HG03342 (cell line): Measurements from ENCODE around the gene MXI1.
"Not testable (repeated sequence)": the region's sequence is repeated elsewhere in the genome, so short reads cannot be mapped to it uniquely, and the experiment has no call there.

Source experiments
- ATAC-seq: cut with Tn5 transposase; IDR thresholded peaks from one replicate; pipeline ENCODE4 v1.9.1; 2021; ENCODE audit warnings: mild to moderate bottlenecking, moderate library complexity; ENCODE audit not compliant: unreplicated experiment

Gene MXI1

DNA sequence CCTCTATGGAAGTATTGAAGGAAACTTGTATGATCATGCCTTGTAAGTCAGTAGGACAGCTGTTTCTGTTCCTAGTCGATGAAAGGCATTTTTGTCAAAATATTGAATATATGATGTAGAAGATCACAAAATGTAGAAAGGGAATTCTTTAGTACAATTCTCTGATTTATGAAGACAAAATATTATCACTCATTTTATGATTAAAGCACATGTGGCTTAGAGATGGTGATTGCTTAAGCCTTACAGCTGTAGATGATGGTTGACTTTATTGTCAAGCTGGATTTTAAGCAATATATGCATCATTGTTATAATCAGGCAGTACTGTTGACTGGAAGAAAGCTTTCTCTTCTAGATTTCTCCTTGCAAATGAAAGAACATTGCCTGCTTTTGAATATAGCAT lies 26.4 kb downstream of the MXI1 start:
- ATAC-seq: no peak

DNA sequence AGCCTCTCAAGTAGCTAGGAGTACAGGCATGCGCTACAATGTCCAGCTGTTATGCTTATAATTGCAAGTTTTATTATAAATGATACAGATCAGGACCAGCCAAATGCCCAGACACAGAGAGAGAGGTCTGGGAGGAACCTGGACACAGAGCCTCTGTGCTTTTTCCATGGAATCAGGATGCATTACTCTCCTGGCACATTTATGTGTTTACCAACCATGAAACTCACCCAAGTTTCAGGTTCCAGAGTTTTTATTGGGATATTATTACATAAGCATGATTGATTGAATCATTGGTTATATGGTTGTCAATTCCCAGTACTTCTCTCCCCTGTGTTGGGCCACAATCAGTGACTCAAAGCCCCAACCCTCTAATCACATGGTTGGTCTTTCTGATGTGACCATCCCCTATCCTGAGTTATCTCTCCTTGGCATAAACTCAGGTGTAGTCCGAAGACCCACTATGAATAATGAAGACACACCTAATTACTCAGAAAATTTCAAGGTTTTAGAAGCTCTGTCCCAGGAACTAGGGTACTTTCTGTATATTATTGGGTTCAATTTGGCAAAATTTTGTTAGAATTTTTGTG lies 30.6 kb downstream of the MXI1 start:
- ATAC-seq: no peak

DNA sequence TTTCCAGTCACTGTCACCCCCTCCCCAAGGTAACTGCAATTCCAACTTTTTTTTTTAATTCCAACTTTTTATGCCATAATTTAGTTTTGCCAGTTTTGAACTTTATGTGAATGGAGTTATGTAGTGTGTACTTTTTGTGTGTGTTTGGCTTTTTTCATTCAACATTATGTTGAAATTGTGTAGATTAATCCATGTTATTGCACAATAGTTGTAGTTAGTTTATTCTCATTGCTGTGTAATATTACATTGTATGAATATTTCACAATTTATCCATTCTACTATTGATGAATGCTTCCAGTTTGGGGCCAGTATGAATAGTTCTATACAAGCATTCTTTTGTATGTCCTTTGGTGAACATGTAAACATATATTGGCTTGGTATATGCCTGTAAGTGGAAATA lies 32.5 kb downstream of the MXI1 start:
- no peak for ATAC-seq

DNA sequence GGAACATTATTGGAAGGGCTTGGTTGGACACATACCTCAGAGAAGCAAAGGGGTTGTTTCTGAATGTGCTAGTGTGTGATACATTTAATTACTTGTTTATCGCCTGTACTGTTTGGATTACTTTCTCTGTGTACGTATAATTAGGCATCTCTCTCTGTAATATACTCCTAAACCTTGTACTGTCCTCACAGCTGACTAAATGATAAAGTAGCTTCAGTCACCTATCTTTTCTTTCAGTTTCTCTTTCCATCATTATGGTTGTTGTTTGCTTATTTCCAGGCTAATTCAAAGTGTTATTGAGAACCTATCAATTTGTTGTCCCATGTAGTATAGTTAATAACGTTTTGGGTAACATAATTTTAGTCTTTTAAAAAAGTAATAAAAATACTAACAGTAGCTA lies 34.0 kb downstream of the MXI1 start:
- ATAC-seq: no peak

DNA sequence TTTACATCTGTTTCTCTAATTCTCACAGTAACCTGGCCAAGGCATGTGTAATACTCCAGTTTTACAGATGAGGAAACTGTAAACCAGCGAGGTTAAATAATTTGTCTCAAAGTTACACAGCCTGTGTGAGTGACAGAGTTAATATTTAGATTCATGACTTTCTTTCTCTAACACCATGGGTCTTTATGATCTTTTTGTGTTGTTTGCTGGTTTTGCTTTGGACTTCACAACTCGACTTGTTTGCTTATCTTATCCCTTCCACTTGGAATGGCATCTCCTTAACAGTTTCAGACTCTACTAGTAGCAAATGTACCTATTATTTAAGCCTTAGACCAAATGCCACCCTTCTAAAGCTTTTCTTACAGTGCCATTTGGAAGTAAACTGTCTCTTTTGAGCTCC lies 34.4 kb downstream of the MXI1 start:
- ATAC-seq: no peak

DNA sequence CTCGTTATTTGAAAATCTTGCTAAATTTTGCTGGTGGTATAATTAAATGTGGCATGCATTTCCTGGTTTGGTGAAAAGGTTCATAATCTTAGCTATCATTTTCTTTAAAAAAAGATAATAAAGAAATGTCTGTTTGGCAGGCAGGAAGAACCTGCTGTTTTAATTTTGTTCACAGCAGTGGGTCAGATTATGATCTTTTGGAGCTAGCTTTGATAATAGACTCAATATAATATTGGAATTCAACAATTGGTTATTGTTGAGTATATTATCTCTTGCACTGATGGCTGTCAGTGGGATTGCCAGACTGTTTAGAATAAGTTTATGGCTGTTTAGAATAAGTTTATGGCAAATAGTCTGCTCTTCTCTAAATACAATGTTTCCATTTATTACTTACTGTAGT lies 35.1 kb downstream of the MXI1 start:
- ATAC-seq: no peak

DNA sequence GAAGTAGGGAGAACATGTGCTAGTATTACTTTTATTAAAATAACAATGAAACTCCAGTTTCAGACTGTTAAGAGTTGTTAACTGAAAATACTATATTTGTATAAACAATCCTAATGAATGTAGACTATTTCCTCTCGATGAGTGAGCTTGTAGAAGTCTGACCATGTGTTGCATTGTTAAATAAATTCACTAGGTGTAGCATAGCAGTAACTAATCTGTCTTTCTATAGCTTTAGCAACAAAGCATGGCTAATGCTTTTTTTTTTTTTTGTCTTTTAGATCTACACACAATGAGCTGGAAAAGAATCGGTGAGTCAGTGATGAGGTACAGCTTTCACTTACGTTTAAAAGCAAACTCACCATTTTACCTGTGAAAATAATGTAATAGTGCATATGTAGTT lies 37.1 kb downstream of the MXI1 start:
- no peak for ATAC-seq

DNA sequence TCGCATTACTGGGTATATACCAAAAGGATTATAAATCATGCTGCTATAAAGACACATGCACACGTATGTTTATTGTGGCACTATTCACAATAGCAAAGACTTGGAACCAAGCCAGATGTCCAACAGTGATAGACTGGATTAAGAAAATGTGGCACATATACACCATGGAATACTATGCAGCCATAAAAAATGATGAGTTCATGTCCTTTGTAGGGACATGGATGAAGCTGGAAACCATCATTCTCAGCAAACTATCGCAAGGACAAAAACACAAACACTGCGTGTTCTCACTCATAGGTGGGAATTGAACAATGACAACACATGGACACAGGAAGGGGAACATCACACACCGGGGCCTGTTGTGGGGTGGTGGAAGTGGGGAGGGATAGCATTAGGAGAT lies 40.4 kb downstream of the MXI1 start:
- not testable (repeated sequence) for ATAC-seq

DNA sequence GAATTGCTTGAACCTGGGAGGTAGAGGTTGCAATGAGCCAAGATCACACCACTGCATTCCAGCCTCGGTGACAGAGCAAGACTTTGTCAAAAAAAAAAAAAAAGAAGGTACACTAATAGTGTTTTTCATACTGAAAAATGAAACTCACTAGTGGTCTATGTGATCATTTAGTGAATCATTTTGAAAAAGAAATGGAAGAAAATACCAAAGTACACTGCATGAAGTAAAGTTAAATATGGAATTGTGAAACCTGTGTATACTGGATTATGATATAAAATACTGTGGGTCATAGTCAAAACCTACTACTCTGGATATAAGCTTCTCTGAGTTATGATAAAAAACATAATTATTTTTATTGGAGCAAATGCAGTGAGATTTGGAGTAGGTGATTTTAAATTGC lies 42.1 kb downstream of the MXI1 start:
- peak; percentile 64 for ATAC-seq

DNA sequence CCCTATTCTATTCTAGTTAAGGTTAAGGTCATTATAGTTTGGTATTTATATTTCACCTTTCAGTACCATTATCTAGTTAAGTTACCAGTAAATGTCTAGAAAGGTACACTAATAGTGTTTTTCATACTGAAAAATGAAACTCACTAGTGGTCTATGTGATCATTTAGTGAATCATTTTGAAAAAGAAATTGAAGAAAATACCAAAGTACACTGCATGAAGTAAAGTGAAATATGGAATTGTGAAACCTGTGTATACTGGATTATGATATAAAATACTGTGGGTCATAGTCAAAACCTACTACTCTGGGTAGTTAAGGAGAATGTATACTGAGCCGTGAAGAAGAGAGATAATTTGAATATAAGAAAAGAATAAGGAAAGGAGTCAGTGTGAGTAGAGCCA lies 44.0 kb downstream of the MXI1 start:
- ATAC-seq: peak; percentile 87

DNA sequence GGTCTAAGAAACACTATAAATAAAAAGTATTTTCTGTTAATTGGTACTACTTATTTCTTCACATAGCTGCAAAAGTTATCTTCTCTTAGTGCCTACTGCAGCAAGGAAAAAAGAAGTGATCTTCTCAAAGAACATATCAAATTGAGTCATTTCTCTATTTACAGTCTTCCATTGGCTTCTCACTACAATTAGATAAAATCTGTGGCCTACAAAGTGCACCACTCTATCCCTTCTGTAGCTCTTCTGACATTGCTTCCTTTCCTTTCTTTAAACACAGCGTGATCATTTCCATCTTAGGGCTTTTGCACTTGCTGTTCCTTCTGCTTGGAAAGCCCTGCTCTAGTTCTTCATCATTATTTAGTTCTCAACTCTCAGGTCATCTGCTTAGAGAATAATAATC lies 44.7 kb downstream of the MXI1 start:
- no peak for ATAC-seq

DNA sequence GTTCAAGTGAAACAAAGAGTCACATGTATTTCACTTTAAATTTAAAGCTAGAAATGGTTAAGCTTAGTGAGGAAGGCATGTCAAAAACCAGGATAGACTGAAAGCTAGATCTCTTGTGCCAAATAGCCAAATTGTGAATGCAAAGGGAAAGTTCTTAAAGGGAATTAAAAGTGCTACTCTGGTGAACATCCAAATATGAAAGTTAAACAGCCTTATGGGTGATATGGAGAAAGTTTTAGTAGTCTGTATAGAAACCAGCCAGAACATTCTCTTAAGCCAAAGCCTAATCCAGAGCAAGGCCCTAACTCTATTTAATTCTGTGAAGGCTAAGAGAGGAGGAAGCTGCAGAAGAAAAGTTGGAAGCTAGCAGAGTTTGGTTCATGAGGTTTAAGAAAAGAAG lies 47.1 kb downstream of the MXI1 start:
- ATAC-seq: no peak

DNA sequence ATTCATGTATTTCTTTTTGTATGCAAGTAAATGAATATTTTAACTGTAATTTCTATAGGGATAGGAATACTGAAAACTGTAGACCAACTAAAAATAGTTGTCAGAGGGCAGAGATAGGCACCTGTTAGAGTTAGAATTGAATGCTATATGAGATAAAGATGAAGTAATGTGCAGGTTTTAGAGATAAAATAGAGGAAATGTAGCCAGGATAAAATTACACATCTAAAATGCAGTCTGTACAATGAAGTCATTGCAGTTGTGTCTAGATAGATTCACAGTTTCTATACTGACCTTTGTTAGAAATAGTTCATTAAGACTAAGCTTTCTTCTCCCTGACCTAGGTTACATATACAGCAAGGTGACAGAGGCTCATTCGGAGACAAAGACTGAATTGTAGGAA lies 51.1 kb downstream of the MXI1 start:
- ATAC-seq: no peak

DNA sequence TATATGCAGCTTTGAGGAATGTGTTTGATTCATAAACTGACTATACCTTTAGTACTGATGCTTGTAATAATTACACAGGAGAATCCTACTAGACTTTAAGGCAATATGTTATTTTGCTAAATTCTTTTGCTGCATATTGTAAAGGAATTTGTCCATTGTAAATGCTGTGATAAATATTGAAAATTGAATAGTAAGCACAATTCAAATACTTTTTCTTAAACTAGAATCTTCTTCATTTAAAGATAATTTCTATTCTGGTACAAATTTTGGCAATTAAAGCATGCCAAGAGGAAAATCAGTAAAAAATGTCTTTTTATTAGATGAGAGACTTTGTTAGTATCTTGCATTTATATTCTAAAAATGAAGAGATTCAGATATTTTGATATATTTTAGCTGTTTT lies 51.9 kb downstream of the MXI1 start:
- no peak for ATAC-seq

DNA sequence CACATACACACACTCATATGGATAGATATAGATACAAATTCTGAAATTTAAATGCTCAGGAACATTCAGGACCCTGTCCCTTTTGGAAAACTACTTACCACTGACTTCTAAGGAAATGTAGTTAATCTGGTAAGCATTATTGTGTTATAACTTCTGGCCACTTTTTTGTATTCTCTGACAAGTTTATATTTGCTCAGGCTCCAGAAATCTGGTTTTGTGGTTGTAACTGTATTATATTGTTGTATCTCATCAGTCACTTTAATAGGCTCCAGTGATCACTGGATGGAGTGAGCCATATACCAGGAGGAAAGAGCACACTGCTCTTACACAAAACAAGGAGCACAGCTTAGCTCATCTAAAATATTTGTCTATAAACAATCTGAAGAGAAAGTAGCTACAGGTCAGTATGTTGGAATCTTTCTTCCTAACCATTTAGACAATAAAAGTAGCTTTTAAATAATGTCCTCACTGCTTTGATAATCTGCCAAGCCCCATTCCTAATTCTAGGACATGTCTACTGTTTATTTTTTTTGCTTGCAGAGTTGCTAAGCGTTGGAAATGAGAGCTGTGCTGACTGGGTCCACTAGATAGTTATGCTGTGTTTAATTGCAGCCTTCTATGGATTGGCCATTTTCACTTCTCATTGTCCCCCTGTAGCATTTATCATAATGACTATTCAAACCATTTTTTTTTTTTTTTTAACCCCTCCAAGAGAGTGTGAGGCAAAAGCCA lies 53.5 kb downstream of the MXI1 start:
- no peak for ATAC-seq

DNA sequence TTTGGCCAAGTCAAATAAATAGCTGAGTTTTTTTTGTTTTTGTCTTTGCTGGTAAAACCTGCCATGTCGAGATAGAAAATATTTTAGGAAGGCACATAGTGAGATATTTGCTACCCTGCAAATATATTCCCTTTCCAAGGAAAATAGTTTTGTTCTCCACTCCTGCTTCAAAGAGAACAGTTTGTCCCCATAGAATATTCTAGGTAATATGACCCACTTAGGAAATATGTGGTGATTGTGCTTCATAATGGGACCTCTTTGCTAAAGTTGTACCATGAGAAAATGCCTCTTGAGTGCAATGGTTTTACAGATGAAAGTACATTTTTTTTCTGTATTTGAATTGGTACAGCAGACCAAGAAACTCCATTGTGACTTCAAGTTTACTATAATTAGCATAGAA lies 55.8 kb downstream of the MXI1 start:
- no peak for ATAC-seq

DNA sequence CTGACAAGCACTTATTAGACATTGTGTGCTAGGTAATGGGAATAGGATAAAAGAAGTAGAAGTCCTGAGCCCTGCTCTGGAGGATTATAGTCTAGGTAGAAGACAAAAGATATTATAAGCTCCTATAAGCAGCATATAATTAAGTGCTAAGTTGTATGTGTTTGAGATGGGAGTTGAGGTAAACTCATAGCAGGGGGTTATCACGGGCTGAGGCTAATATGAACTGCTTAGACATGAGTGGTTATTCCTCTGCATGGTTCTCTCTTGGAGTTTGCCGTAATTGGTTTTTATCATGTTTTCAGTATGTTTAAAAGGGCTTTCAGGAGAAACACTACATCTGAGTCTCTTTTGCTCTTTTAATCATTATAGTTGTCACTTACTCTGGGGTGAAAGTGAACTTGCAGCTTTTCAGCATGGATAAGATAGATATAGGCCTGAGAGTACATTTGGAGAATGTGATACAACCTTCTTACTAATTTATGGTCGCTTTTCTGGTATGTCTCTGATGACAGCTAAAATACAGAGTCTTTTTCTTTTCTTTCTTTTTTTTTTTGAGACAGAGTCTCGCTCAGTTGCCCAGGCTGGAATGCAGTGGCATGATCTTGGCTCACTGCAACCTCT lies 58.3 kb downstream of the MXI1 start:
- no peak for ATAC-seq

DNA sequence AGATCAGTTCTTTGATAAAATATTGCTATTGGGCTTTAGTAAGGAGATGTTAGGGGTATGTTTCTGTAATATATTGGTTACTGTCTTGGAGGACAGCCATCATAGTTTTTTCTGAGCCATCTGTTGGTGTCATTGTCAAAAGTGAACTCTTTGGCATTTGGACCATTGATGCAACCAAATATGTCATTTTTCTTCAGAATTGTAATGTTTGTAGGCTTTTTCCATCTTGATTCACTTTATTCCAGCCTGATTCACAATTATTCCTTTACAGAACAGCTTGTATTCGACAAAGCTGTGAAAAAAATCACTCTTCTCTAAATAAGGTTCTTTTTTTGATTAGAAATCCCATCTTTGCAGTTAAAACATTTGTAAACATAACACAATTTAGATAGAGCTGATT lies 59.9 kb downstream of the MXI1 start:
- ATAC-seq: no peak

DNA sequence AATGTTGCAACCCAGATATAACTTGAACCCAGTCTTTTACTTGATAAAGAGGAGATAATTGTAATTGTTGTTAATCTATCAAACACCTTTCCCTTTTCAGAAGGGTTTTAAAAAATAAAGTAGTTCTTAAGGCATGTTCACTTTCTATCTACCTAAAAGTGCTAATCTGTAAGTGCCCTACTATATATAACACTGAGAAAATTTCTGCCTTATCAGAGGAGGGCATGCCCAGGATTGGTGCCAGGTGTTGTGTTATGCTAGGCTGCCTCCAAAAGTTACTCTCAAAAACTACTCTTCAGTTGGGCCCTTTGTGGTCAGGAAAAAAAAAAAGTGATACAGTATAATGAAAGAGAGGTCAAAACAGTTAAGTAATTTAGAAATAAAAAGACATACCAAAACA lies 61.0 kb downstream of the MXI1 start:
- no peak for ATAC-seq

DNA sequence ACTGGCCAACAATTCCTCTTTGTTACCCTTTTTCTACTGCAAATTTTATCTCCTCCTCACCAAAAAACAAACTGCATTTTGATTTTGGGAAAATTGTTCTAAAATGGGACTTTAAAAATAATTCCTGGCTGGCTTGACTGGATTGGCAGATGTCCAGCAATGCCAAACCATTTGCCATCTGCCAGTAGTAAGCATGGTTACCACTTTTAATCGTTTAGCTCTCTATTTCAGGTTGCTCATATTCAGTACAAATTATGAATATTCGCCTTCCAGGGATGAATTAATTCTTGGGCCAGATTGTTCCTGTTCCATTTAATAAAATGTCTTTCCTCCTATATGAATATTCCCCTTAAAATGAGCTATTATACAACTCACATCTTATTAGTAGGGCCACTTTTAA lies 61.6 kb downstream of the MXI1 start:
- no peak for ATAC-seq

DNA sequence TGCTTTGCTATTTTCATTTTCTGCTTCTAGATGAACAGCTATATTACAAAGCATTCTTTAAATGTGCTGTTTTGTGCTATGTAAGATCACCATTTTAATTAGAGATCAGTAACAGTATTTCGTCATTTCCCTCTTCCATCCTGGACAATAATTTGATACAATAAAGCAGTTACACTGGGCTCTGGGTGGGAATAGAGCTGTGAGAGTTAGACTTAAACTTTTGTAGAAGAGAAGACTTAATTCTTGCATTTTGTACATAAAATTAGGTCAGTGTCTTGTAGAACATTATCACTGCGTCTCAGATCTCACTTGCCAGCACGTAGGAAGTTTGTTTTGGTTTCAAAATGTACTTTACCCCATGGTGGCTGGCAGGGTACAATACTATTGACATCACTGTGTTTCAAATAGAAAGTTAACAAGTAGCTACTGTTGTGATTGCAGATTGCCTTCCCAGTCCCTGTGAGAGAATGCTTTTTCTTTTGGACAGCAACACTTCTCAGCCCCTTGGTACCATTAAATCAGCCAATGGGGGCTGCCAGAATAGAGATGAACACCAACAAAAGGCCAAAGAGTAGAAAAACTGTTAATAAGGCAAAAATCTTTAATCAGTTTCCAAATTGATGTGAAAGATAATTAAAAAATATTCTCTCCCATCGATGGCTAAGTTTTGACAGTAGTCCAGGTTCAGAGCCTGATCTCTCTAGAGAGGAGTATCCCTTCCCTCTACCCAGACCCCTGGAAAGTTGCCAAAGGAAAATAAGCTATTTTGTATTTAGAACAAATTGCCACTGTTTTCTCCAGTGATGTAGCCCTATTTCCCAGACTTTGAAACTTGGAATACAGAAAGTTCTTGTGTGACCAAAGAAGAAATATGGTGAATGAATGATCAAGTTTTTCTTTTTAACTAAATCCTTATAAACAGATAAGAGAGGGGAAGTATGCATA lies 62.2 kb downstream of the MXI1 start:
- ATAC-seq: peak; percentile 60
